Measurements from ENCODE around the gene CFAP61. TPM values are rescaled to one million over a fixed set of nuclear protein-coding genes. Genes with fewer than 3 reads are reported as not detected.

The CFAP61 gene
- total RNA-seq, 1 experiment from 2014 or later: 0.61 TPM

DNA sequence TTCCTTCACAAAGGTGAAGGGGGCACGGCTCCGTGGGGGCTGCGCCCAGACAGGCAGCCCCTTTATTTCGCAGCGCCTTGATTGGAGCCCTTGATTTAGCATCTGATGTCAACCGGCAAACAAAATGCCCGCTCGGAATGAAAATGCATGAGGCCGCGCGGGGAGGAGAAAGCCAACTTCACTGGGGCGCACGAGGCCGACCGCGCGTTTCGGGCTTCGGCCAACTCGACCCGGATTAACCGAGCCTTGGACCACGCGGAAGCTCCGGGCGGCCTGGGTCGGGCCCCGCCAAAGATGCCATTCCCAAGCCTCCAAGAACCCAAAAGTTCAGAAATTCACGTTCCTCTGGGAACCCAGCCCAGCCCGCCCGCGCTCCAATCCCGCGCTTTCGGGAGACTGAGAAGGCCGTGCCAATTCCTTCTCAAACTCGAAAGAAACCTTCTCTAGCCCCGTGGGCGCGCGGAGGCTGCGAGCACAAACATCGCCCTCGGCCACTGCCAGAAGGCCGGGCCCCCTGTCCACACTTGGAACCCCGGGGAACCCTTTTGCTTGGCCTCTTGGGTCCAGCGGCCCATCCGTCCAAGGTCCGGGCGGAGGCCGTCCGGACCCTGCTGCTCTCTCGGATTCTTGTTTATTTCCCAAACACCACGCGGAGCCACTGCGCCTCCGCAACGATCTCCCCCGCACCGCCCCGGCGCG is 314.7 kb downstream of the CFAP61 start:
- H3K4me1 Mint-ChIP-seq: peaks cover 41% of the 10 kb centered on the region
- CTCF ChIA-PET: interaction anchor here (1.3 kb wide), 1 partner anchor 227 kb away, joined by 6 read pairs; no protein-coding TSS in a partner anchor
- no peak for TF ChIP-seq FOXK1 (CRISPR knock-in tag; IDR thresholded peaks at IDR 0.05)
- TF ChIP-seq, protein P1, sequence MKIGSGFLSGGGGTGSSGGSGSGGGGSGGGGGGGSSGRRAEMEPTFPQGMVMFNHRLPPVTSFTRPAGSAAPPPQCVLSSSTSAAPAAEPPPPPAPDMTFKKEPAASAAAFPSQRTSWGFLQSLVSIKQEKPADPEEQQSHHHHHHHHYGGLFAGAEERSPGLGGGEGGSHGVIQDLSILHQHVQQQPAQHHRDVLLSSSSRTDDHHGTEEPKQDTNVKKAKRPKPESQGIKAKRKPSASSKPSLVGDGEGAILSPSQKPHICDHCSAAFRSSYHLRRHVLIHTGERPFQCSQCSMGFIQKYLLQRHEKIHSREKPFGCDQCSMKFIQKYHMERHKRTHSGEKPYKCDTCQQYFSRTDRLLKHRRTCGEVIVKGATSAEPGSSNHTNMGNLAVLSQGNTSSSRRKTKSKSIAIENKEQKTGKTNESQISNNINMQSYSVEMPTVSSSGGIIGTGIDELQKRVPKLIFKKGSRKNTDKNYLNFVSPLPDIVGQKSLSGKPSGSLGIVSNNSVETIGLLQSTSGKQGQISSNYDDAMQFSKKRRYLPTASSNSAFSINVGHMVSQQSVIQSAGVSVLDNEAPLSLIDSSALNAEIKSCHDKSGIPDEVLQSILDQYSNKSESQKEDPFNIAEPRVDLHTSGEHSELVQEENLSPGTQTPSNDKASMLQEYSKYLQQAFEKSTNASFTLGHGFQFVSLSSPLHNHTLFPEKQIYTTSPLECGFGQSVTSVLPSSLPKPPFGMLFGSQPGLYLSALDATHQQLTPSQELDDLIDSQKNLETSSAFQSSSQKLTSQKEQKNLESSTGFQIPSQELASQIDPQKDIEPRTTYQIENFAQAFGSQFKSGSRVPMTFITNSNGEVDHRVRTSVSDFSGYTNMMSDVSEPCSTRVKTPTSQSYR (CRISPR knock-in tag; IDR thresholded peaks at IDR 0.05): 0 out of 2 replicates have a peak, but pooled peaks have one; percentile 52
- TF ChIP-seq, protein P2, sequence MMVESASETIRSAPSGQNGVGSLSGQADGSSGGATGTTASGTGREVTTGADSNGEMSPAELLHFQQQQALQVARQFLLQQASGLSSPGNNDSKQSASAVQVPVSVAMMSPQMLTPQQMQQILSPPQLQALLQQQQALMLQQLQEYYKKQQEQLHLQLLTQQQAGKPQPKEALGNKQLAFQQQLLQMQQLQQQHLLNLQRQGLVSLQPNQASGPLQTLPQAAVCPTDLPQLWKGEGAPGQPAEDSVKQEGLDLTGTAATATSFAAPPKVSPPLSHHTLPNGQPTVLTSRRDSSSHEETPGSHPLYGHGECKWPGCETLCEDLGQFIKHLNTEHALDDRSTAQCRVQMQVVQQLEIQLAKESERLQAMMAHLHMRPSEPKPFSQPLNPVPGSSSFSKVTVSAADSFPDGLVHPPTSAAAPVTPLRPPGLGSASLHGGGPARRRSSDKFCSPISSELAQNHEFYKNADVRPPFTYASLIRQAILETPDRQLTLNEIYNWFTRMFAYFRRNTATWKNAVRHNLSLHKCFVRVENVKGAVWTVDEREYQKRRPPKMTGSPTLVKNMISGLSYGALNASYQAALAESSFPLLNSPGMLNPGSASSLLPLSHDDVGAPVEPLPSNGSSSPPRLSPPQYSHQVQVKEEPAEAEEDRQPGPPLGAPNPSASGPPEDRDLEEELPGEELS (CRISPR knock-in tag; IDR thresholded peaks at IDR 0.05): 0 out of 2 replicates have a peak, but pooled peaks have one; percentile 14
- TF ChIP-seq FOXP1 (CRISPR knock-in tag; IDR thresholded peaks at IDR 0.05; ENCODE audit: borderline replicate concordance): peak; percentile 71
- DNase-seq (ENCODE audit: low spot score) (peak; percentile 54), ATAC-seq (no peak; the same call in 1 of the 2 replicates)
- peaks cover 83% of the 10 kb centered on the region for H3K27me3 Mint-ChIP-seq (ENCODE audit: low read depth)
- POLR2A ChIA-PET: no interaction called here
- no peaks in the 10 kb centered on the region for H3K9me3 Mint-ChIP-seq
- H3K4me3 Mint-ChIP-seq: peak overlapping the region; percentile 81
- no peak overlapping the region for H3K27ac Mint-ChIP-seq
- H3K36me3 Mint-ChIP-seq: no peaks in the 10 kb centered on the region

DNA sequence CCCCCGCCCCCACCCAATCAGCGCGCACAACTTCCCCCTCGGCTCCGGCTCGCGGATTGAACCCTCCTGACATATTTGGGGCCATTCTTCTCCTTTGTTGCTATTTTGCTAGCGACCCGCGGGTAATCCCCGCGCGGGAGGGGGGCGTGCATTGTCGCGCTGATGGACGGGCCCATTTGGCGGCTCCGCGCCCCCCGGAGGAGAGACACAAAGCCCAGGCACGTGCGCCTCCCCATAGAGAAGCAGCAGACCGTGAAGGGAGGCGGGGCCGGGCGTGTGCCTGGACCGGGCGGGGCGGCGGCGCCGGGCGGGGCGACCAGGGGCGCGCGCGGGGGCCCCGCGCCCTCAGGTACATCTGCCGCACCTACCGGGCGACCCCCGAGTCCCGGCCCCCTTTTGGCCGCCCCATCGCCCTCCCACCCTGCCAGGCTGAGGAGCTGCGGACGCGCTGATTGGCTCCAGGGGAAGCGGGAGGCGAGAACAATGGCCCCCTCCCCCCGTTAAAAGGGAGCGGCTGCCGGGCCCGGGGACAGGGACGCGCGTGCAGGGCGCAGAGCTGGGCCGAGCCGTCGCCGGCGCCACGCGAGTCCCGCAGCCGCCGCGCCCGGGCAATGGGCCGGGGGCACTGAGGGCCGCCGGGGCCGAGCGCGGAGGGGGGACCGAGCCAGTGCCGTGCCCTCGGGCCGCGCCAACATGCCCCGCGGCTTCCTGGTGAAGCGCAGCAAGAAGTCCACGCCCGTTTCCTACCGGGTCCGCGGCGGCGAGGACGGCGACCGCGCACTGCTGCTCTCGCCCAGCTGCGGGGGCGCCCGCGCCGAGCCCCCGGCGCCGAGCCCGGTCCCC is 315.5 kb downstream of the CFAP61 start, which contains the start of gene INSM1:
INSM1 (plus strand) TSS at position 530 of the 843 bp plus-strand sequence; CDS start at position 694, 164 bp downstream.
- ChIA-PET POLR2A (no interaction called here), CTCF (interaction anchor here (1.0 to 1.8 kb wide), 3 partner anchors 226 to 238 kb away, joined by 3 to 6 read pairs (median 4); no protein-coding TSS in a partner anchor)
- Mint-ChIP-seq H3K27me3 (ENCODE audit: low read depth) (peaks cover 83% of the 10 kb centered on the region), H3K9me3 (no peaks in the 10 kb centered on the region), H3K4me3 (peak within 1 kb of the TSS; percentile 81), H3K36me3 (no peaks in the 10 kb centered on the region), H3K4me1 (peaks cover 43% of the 10 kb centered on the region), H3K27ac (peak within 1 kb of the TSS; percentile 88)
- TF ChIP-seq, protein P2 (CRISPR knock-in tag; IDR thresholded peaks at IDR 0.05): peak; percentile 71
- TF ChIP-seq, protein P3, sequence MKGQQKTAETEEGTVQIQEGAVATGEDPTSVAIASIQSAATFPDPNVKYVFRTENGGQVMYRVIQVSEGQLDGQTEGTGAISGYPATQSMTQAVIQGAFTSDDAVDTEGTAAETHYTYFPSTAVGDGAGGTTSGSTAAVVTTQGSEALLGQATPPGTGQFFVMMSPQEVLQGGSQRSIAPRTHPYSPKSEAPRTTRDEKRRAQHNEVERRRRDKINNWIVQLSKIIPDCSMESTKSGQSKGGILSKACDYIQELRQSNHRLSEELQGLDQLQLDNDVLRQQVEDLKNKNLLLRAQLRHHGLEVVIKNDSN (CRISPR knock-in tag; IDR thresholded peaks at IDR 0.05): peak; percentile 56; the same call in 1 of the 2 replicates
- 0 out of 2 replicates have a peak, but pooled peaks have one; percentile 21 for TF ChIP-seq SP1 (CRISPR knock-in tag; conservative IDR thresholded peaks at IDR 0.05)
- 0 out of 2 replicates have a peak, but pooled peaks have one; percentile 45 for TF ChIP-seq KAT7 (CRISPR knock-in tag; IDR thresholded peaks at IDR 0.05; ENCODE audit: borderline replicate concordance)
- TF ChIP-seq, protein P4, sequence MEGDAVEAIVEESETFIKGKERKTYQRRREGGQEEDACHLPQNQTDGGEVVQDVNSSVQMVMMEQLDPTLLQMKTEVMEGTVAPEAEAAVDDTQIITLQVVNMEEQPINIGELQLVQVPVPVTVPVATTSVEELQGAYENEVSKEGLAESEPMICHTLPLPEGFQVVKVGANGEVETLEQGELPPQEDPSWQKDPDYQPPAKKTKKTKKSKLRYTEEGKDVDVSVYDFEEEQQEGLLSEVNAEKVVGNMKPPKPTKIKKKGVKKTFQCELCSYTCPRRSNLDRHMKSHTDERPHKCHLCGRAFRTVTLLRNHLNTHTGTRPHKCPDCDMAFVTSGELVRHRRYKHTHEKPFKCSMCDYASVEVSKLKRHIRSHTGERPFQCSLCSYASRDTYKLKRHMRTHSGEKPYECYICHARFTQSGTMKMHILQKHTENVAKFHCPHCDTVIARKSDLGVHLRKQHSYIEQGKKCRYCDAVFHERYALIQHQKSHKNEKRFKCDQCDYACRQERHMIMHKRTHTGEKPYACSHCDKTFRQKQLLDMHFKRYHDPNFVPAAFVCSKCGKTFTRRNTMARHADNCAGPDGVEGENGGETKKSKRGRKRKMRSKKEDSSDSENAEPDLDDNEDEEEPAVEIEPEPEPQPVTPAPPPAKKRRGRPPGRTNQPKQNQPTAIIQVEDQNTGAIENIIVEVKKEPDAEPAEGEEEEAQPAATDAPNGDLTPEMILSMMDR (IDR thresholded peaks at IDR 0.05): no peak
- TF ChIP-seq, protein P5, sequence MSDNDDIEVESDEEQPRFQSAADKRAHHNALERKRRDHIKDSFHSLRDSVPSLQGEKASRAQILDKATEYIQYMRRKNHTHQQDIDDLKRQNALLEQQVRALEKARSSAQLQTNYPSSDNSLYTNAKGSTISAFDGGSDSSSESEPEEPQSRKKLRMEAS (CRISPR knock-in tag; IDR thresholded peaks at IDR 0.05): 0 out of 2 replicates have a peak, but pooled peaks have one; percentile 64
- TF ChIP-seq, protein P6, sequence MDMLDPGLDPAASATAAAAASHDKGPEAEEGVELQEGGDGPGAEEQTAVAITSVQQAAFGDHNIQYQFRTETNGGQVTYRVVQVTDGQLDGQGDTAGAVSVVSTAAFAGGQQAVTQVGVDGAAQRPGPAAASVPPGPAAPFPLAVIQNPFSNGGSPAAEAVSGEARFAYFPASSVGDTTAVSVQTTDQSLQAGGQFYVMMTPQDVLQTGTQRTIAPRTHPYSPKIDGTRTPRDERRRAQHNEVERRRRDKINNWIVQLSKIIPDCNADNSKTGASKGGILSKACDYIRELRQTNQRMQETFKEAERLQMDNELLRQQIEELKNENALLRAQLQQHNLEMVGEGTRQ (CRISPR knock-in tag; IDR thresholded peaks at IDR 0.05): peak; percentile 56
- no peak for TF ChIP-seq ZNF671 (CRISPR knock-in tag; IDR thresholded peaks at IDR 0.05)
- ATAC-seq (peak; percentile 17), DNase-seq (ENCODE audit: low spot score) (peak; percentile 76)
